ENCODE data around the gene PIGS.

GRCh38 chr17:28547096-28547622 lies 24.2 kb downstream of the PIGS start:
- no peak for TF ChIP-seq POLR2A (IDR thresholded peaks at IDR 0.05; ENCODE audit: low read depth, low read length)
- TF ChIP-seq, protein P1, sequence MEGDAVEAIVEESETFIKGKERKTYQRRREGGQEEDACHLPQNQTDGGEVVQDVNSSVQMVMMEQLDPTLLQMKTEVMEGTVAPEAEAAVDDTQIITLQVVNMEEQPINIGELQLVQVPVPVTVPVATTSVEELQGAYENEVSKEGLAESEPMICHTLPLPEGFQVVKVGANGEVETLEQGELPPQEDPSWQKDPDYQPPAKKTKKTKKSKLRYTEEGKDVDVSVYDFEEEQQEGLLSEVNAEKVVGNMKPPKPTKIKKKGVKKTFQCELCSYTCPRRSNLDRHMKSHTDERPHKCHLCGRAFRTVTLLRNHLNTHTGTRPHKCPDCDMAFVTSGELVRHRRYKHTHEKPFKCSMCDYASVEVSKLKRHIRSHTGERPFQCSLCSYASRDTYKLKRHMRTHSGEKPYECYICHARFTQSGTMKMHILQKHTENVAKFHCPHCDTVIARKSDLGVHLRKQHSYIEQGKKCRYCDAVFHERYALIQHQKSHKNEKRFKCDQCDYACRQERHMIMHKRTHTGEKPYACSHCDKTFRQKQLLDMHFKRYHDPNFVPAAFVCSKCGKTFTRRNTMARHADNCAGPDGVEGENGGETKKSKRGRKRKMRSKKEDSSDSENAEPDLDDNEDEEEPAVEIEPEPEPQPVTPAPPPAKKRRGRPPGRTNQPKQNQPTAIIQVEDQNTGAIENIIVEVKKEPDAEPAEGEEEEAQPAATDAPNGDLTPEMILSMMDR (IDR thresholded peaks at IDR 0.05; ENCODE audit: extremely low read depth in 1 of 2, insufficient read depth in 1 of 2, low read depth in 1 of 2, low read length in 2 of 2): no peak

Measured in endothelial cell of umbilical vein (primary cell).